Adrenal gland (tissue), 5 donors: ENCODE measurements around the gene SERAC1.

Source experiments
- POLR2A ChIP-seq, 2 donors: fragments of 450-650 bp; IDR thresholded peaks; one replicate each; pipeline ENCODE4 v1.6.1; 2017; ENCODE audit warnings: antibody characterized with exemption in 2 of 2, mild to moderate bottlenecking in 2 of 2, moderate library complexity in 1 of 2
- TF ChIP-seq, protein P1 (sequence below), 6 experiments: fragments of 450-650 bp in 4 of 6; fragments of 200-600 bp in 2 of 6; sonication (generic) in 1 of 6; IDR thresholded peaks; 1 replicate in 5 of 6; 2 replicates in 1 of 6; pipeline versions ENCODE4 v1.5.1 to v1.8.0; 2016 to 2021; ENCODE audit warnings: antibody characterized with exemption in 6 of 6, mild to moderate bottlenecking in 2 of 6, moderate library complexity in 1 of 6
- donor health status: DM: no; HTN: no; CAD: no.

DNA sequence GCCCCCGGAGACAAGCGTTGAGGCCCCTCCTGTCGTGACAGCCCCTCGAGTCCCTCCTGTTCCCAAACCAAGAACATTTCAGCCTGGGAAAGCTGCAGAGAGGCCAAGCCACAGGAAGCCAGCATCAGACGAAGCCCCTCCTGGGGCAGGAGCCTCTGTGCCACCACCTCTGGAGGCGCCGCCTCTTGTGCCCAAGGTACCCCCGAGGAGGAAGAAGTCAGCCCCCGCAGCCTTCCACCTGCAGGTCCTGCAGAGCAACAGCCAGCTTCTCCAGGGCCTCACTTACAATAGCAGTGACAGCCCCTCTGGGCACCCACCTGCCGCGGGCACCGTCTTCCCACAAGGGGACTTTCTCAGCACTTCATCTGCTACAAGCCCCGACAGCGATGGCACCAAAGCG is 72.4 kb downstream of the SERAC1 start:
- TF ChIP-seq, protein P1, sequence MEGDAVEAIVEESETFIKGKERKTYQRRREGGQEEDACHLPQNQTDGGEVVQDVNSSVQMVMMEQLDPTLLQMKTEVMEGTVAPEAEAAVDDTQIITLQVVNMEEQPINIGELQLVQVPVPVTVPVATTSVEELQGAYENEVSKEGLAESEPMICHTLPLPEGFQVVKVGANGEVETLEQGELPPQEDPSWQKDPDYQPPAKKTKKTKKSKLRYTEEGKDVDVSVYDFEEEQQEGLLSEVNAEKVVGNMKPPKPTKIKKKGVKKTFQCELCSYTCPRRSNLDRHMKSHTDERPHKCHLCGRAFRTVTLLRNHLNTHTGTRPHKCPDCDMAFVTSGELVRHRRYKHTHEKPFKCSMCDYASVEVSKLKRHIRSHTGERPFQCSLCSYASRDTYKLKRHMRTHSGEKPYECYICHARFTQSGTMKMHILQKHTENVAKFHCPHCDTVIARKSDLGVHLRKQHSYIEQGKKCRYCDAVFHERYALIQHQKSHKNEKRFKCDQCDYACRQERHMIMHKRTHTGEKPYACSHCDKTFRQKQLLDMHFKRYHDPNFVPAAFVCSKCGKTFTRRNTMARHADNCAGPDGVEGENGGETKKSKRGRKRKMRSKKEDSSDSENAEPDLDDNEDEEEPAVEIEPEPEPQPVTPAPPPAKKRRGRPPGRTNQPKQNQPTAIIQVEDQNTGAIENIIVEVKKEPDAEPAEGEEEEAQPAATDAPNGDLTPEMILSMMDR (IDR thresholded peaks at IDR 0.05): no peak
- no peak for TF ChIP-seq POLR2A (IDR thresholded peaks at IDR 0.05)
